Stomach (tissue), 9 donors: Measurements from ENCODE around the gene FMN2. TPM values are rescaled to one million over a fixed set of nuclear protein-coding genes. Genes with fewer than 3 reads are reported as not detected.
"Not testable (repeated sequence)": the region's sequence is repeated elsewhere in the genome, so short reads cannot be mapped to it uniquely, and the experiment has no call there.

Source experiments
- DNase-seq, 2 donors: peaks; one replicate each; pipeline versions ENCODE4 v3.0.0 to v3.0.0-alpha.2; 2013 to 2019
- H3K27ac ChIP-seq, 5 donors: fragments of 200-600 bp in 4 of 5; sonication (generic) in 4 of 5; one replicate each; pipeline ENCODE4 v1.5.1; 2013 to 2019; ENCODE audit warnings: mild to moderate bottlenecking in 1 of 5, moderate library complexity in 1 of 5
- H3K27me3 ChIP-seq, 3 donors: fragments of 200-600 bp; sonication (generic); one replicate each; pipeline ENCODE4 v1.5.1; 2017 to 2019; ENCODE audit warnings: mixed run types in 1 of 3
- H3K36me3 ChIP-seq, 4 donors: fragments of 200-600 bp; sonication (generic); 1 replicate in 3 of 4; 2 replicates in 1 of 4; pipeline ENCODE4 v1.5.1; 2016 to 2019
- H3K4me1 ChIP-seq, 4 donors: fragments of 200-600 bp; sonication (generic); one replicate each; pipeline ENCODE4 v1.5.1; 2016 to 2019
- H3K4me3 ChIP-seq, 4 donors: fragments of 200-600 bp; sonication (generic) in 3 of 4; one replicate each; pipeline ENCODE4 v1.5.1; 2016 to 2019; ENCODE audit warnings: mild to moderate bottlenecking in 1 of 4
- H3K9me3 ChIP-seq, 4 donors: fragments of 200-600 bp; sonication (generic); one replicate each; pipeline ENCODE4 v1.5.1; 2016 to 2019
- CTCF ChIP-seq, 7 experiments: fragments of 450-650 bp in 4 of 7; fragments of 200-600 bp in 3 of 7; sonication (generic) in 3 of 7; IDR thresholded peaks; one replicate each; pipeline ENCODE4 v1.5.1; 2016 to 2019; ENCODE audit warnings: antibody characterized with exemption in 7 of 7, control low read depth in 2 of 7, mild to moderate bottlenecking in 1 of 7
- EP300 ChIP-seq: sonication (generic); formaldehyde crosslinking; IDR thresholded peaks from one replicate; pipeline ENCODE4 v1.6.1; 2017; ENCODE audit warnings: antibody characterized with exemption
- POLR2A ChIP-seq, 4 donors: fragments of 450-650 bp; IDR thresholded peaks; one replicate each; pipeline ENCODE4 v1.6.1; 2016; ENCODE audit warnings: antibody characterized with exemption in 4 of 4, control low read depth in 2 of 4, mild to moderate bottlenecking in 1 of 4, moderate library complexity in 1 of 4
- POLR2AphosphoS5 ChIP-seq, 3 donors: sonication (generic); formaldehyde crosslinking; IDR thresholded peaks; one replicate each; pipeline ENCODE4 v1.6.1; 2016; ENCODE audit warnings: antibody characterized with exemption in 3 of 3
- WGBS, 5 donors: extraction: QIAGEN DNeasy Blood & Tissue Kit in 3 of 5; methylation state at CpG; one replicate each; pipeline versions ENCODE4 v1.1.5 to v1.1.7; 2013 to 2018; 5-methylcytosine and 5-hydroxymethylcytosine counted together
- intact Hi-C: fragments of 100-400 bp; cut with DNase I; formaldehyde crosslinking; loops from one replicate; pipeline ENCODE4 v1.15.1; 2023; ENCODE audit warnings: low total_unique reads
- polyA plus RNA-seq, 3 donors: library from polyadenylated mRNA; stranded (reverse); fragments of 200-250 nt; gene quantifications; one replicate each; pipeline ENCODE4 v1.2.3, GENCODE V29; 2013
- total RNA-seq, 5 donors: library from RNA; depleted of rRNA; stranded (reverse); fragments of >200 nt; gene quantifications; one replicate each; pipeline versions ENCODE4 v1.1.0 to v1.2.3, GENCODE V29; 2014 to 2016
- donor health status: healthy with polysubstance abuse.
- donor health status: Bipolar disorder and iron deficiency.
- donor health status: healthy.

FMN2 gene
- total and polyA plus RNA-seq, 8 donors, result 0.61 to 3.3 (median 0.87) TPM; not detected in 2

DNA sequence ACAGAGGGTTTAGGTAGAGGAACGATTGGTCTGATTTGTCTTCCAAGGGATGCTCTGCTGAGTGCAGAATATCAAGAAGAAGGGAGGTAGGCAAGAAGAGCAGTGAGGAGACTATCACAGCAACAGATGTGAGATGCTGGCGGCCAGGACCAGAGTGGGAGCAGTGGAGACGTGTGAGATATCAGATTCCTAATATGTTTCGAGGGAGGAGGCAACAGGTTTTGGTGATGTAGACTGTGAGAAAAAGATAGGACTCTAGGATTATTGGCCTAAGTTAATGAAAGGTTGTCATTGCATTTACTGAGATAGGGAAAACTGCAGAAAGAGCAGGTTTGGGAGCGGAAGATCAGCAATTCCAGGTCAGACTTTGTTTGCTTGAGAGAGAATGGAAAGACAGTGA, 182.9 kb downstream of the FMN2 start:
- TF ChIP-seq EP300, result no peak
- no peak for TF ChIP-seq POLR2A (IDR thresholded peaks at IDR 0.05)
- TF ChIP-seq POLR2AphosphoS5 (IDR thresholded peaks at IDR 0.05), result no peak
- TF ChIP-seq CTCF (IDR thresholded peaks at IDR 0.05), result no peak
- Histone ChIP-seq H3K36me3 (no peaks in the 10 kb centered on the region), H3K27me3 (no peaks in the 10 kb centered on the region), H3K4me1 (no peaks in the 10 kb centered on the region), H3K27ac (no peak overlapping the region), H3K9me3 (peaks cover 0 to 3% (median 0%) of the 10 kb centered on the region in 4 donors), H3K4me3 (no peak overlapping the region)
- intact Hi-C loops, result no loop called here
- 81 to 88% (median 86%) methylated on average over 5 of the region's 5 CpGs for WGBS, 5 donors
- no peak for DNase-seq

DNA sequence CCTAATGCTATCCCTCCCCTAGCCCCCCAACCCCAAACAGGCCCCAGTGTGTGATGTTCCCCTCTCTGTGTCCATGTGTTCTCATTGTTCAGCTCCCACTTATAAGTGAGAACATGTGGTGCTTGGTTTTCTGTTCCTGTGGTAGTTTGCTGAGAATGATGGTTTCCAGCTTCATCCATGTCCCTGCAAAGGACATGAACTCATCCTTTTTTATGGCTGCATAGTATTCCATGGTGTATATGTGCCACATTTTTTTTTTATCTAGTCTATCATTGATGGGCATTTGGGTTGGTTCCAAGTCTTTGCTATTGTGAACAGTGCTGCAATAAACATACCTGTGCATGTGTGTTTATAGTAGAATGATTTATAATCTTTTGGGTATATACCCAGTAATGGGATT, 183.5 kb downstream of the FMN2 start:
- H3K9me3 ChIP-seq, H3K36me3 ChIP-seq, H3K27me3 ChIP-seq, H3K27ac ChIP-seq, DNase-seq, H3K4me1 ChIP-seq, intact Hi-C loops, H3K4me3 ChIP-seq: not testable (repeated sequence)

- no peak overlapping the region for H3K4me3 ChIP-seq
- DNase-seq, result no peak
- no peak overlapping the region for H3K27ac ChIP-seq
- TF ChIP-seq CTCF (IDR thresholded peaks at IDR 0.05), result no peak
- TF ChIP-seq EP300, result no peak
- no peak for TF ChIP-seq POLR2AphosphoS5 (IDR thresholded peaks at IDR 0.05)
- no peak for TF ChIP-seq POLR2A (IDR thresholded peaks at IDR 0.05)
- intact Hi-C loops, result no loop called here
- no peaks in the 10 kb centered on the region for H3K9me3 ChIP-seq
- no peaks in the 10 kb centered on the region for H3K36me3 ChIP-seq
- WGBS, 5 donors, result 73 to 87% (median 81%) methylated on average over 6 of the region's 6 CpGs
- H3K27me3 ChIP-seq, result no peaks in the 10 kb centered on the region
- peaks cover 0 to 27% (median 5%) of the 10 kb centered on the region in 4 donors for H3K4me1 ChIP-seq
Observed at GRCh38 chr1:240278082-240278481, 186.4 kb downstream of the FMN2 start.

- Histone ChIP-seq H3K27me3 (no peaks in the 10 kb centered on the region), H3K9me3 (no peaks in the 10 kb centered on the region), H3K4me3 (no peak overlapping the region), H3K27ac (no peak overlapping the region), H3K36me3 (no peaks in the 10 kb centered on the region), H3K4me1 (peaks cover 0 to 27% (median 5%) of the 10 kb centered on the region in 4 donors)
- intact Hi-C loops, result no loop called here
- TF ChIP-seq EP300 (no peak), CTCF (IDR thresholded peaks at IDR 0.05) (no peak), POLR2A (IDR thresholded peaks at IDR 0.05) (no peak), POLR2AphosphoS5 (IDR thresholded peaks at IDR 0.05) (peak in 2 of 3 donors; percentile 47 to 76)
- peak in 1 of 2 donors; percentile 51 for DNase-seq
- WGBS, 5 donors, result 20 to 34% (median 32%) methylated on average over 11 of the region's 11 CpGs
Observed at GRCh38 chr1:240280560-240281322, 189.1 kb downstream of the FMN2 start.
